Chondrocyte (in vitro differentiated cells): Measurements from ENCODE around the gene FAM161A. TPM values are rescaled to one million over a fixed set of nuclear protein-coding genes. Genes with fewer than 3 reads are reported as not detected.

Experiments used
- DNase-seq: peaks from one replicate; pipeline ENCODE4 v3.0.0; 2021; ENCODE audit warnings: mixed read lengths, low spot score
- H3K27ac Mint-ChIP-seq: one replicate; pipeline ENCODE4 v1.8.0; 2021; ENCODE audit warnings: mild to moderate bottlenecking, moderate library complexity, mixed read lengths; ENCODE audit not compliant: unreplicated experiment
- H3K27me3 Mint-ChIP-seq: 2 replicates; pipeline ENCODE4 v1.8.0; 2021; ENCODE audit warnings: low read depth, mixed read lengths
- H3K36me3 Mint-ChIP-seq: 2 replicates; pipeline ENCODE4 v1.8.0; 2021; ENCODE audit warnings: low read depth, mixed read lengths
- H3K4me1 Mint-ChIP-seq: 2 replicates; pipeline ENCODE4 v1.8.0; 2021; ENCODE audit warnings: low read depth, mild to moderate bottlenecking, mixed read lengths
- H3K4me3 Mint-ChIP-seq: one replicate; pipeline ENCODE4 v1.8.0; 2021; ENCODE audit warnings: mild to moderate bottlenecking, moderate library complexity, mixed read lengths; ENCODE audit not compliant: unreplicated experiment
- H3K9me3 Mint-ChIP-seq: 2 replicates; pipeline ENCODE4 v1.8.0; 2021; ENCODE audit warnings: low read depth, mixed read lengths
- CTCF ChIP-seq: fragments of 200-600 bp; sonication (generic); IDR thresholded peaks from 2 replicates; pipeline ENCODE4 v1.5.0; 2021; ENCODE audit warnings: antibody characterized with exemption, mild to moderate bottlenecking, moderate library complexity
- total RNA-seq: library from RNA; stranded (reverse); gene quantifications from 3 replicates; pipeline ENCODE4 v1.2.1, GENCODE V29; 2021

FAM161A gene
- total RNA-seq, 1 donor from 2014 or later: 2.9 TPM

- Mint-ChIP-seq H3K27ac (no peak overlapping the region), H3K9me3 (peaks cover 6% of the 10 kb centered on the region), H3K4me1 (peaks cover 4% of the 10 kb centered on the region), H3K36me3 (peaks cover 1% of the 10 kb centered on the region), H3K4me3 (no peak overlapping the region), H3K27me3 (peaks cover 10% of the 10 kb centered on the region)
- no peak for DNase-seq
- no peak for TF ChIP-seq CTCF
These were observed 58.5 kb downstream of the FAM161A start for GRCh38 chr2:61795408-61795807.

- Mint-ChIP-seq H3K4me1 (peaks cover 4% of the 10 kb centered on the region), H3K9me3 (no peaks in the 10 kb centered on the region), H3K4me3 (peak overlapping the region; percentile 50), H3K36me3 (no peaks in the 10 kb centered on the region), H3K27ac (no peak overlapping the region), H3K27me3 (peaks cover 3% of the 10 kb centered on the region)
- no peak for DNase-seq
- peak; percentile 82 for TF ChIP-seq CTCF
These were observed 60.4 kb downstream of the FAM161A start for GRCh38 chr2:61793389-61793836.

GRCh38 chr2:61792355-61792890 is 61.4 kb downstream of the FAM161A start:
- no peak for DNase-seq
- Mint-ChIP-seq H3K4me1 (peaks cover 4% of the 10 kb centered on the region), H3K9me3 (no peaks in the 10 kb centered on the region), H3K27me3 (peaks cover 9% of the 10 kb centered on the region), H3K27ac (no peak overlapping the region), H3K36me3 (no peaks in the 10 kb centered on the region), H3K4me3 (no peak overlapping the region)
- TF ChIP-seq CTCF: no peak

GRCh38 chr2:61789807-61790602 is 63.9 kb downstream of the FAM161A start:
- Mint-ChIP-seq H3K9me3 (peaks cover 5% of the 10 kb centered on the region), H3K4me1 (peaks cover 4% of the 10 kb centered on the region), H3K27me3 (peaks cover 9% of the 10 kb centered on the region), H3K36me3 (peaks cover 3% of the 10 kb centered on the region), H3K27ac (no peak overlapping the region), H3K4me3 (no peak overlapping the region)
- no peak for DNase-seq
- no peak for TF ChIP-seq CTCF

- H3K4me1 Mint-ChIP-seq: no peaks in the 10 kb centered on the region
- no peak overlapping the region for H3K27ac Mint-ChIP-seq
- H3K9me3 Mint-ChIP-seq: peaks cover 5% of the 10 kb centered on the region
- peaks cover 3% of the 10 kb centered on the region for H3K36me3 Mint-ChIP-seq
- no peak for DNase-seq
- peaks cover 7% of the 10 kb centered on the region for H3K27me3 Mint-ChIP-seq
- TF ChIP-seq CTCF: no peak
- H3K4me3 Mint-ChIP-seq: no peak overlapping the region
These were observed 65.8 kb downstream of the FAM161A start for GRCh38 chr2:61787941-61788563.
